HFF-Myc (cell line): ENCODE results near the gene CHPF.

Experiments
- DNase-seq: peaks from one replicate; pipeline ENCODE4 v3.0.0-alpha.2; 2011; ENCODE audit warnings: low read depth; ENCODE audit errors: extremely low read depth
- H3K4me3 ChIP-seq: replicated peaks from 2 replicates; pipeline ENCODE4 v1.5.1; 2011; ENCODE audit warnings: low read depth, mild to moderate bottlenecking, control low read depth, low read length
- TF ChIP-seq, protein P1 (sequence below): IDR thresholded peaks from 2 replicates; pipeline ENCODE4 v1.5.1; 2012; ENCODE audit warnings: mild to moderate bottlenecking, low read depth, low read length, control low read depth; ENCODE audit errors: missing control alignments

The CHPF gene

DNA sequence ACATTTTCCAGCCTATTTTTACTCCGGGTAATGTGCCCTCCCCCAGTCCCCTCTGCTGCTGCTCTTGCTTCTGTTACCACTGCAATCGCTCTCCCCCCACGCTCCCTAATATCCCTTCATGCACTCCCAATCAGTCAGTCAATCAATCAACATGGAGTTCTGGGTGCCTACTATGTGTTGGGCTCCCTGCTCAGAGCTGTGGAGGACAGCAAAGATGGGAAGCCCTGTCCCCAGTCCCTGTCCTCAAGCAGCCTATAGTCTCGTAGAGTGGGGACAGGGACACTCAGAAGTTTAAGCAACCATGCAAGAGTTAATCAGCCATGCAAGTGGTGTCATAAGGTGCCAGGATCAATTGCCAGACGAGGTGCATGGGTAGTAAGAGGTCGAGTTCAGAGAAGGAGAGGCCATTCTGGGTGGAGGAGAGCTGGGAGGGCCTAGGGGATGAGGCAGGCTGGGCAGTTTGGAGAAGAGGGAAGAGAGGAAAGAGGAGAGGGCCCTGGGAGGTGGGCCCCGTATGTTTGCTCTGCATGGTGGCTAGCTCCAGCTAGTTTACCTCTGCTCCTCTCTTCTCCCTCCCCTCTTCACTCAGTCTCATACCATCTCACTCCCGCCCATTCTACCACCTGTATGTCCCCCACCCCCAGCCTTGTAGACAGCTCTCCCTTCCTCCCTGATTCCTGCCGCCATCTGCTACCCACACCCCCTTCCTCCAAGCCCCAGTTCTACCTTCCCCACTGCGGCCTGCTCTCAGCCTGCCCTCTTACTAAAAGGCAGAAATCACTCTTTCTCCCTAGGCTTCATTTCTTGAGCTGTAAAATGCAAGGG lies 25.4 kb downstream of the CHPF start:
- TF ChIP-seq, protein P1, sequence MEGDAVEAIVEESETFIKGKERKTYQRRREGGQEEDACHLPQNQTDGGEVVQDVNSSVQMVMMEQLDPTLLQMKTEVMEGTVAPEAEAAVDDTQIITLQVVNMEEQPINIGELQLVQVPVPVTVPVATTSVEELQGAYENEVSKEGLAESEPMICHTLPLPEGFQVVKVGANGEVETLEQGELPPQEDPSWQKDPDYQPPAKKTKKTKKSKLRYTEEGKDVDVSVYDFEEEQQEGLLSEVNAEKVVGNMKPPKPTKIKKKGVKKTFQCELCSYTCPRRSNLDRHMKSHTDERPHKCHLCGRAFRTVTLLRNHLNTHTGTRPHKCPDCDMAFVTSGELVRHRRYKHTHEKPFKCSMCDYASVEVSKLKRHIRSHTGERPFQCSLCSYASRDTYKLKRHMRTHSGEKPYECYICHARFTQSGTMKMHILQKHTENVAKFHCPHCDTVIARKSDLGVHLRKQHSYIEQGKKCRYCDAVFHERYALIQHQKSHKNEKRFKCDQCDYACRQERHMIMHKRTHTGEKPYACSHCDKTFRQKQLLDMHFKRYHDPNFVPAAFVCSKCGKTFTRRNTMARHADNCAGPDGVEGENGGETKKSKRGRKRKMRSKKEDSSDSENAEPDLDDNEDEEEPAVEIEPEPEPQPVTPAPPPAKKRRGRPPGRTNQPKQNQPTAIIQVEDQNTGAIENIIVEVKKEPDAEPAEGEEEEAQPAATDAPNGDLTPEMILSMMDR = no peak
- no peak overlapping the region for H3K4me3 ChIP-seq
- no peak for DNase-seq

DNA sequence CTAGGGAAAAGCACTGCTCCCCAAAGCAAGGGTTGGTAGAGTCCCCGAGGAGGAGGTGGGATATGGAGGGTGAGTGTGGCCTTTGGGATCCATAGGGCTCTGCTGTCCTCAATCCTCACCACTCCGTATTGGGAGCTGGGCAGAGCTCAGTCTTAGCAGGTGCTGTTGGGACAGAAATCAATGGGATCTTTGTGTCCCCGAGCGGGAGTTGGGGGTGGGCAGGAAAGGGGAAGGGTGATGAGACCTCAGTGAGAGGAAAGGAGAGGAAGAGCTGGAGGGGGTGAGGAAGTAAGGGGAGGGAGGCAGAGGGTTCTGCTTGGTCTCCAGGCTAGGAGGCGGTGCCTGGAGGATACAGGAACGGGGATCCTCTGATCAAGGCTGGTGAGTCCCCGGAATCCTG lies 26.7 kb downstream of the CHPF start:
- no peak for DNase-seq
- no peak overlapping the region for H3K4me3 ChIP-seq
- TF ChIP-seq, protein P1 = no peak

DNA sequence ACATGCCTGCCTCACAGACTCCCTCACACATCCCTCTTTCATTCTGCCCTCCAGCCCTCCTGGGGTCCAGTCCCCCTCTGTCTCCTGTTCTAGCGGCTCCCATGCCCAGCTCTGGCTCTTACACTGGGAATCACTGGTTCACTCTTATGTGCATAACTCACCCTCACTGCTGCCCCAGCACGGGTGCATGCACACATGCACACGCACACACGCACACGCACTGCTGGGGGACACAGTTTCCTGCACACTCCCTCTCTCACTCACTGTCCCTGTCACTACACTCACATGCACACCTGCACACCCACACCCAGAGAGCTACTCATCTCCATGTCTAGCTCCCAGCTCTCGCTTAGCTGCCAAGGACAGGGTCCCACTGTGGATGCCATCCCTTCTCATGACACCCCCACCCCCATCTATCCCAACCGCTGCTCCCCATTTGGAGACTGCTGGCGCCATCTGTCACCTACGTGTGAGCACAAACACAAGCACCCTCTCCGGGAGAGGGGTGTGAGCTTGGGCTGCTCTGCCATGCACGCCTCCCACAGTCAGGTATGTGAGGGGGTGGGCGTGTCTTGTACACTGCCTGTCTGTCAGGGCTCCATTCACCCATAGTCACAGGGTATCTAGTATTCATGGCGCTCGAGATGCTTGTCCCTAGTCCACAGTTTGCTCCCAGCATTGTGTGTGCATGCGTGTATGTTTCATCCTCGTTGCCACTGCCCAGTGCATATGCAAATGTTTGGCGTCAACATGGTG lies 27.6 kb downstream of the CHPF start:
- no peak overlapping the region for H3K4me3 ChIP-seq
- DNase-seq = no peak
- TF ChIP-seq, protein P1 = no peak

DNA sequence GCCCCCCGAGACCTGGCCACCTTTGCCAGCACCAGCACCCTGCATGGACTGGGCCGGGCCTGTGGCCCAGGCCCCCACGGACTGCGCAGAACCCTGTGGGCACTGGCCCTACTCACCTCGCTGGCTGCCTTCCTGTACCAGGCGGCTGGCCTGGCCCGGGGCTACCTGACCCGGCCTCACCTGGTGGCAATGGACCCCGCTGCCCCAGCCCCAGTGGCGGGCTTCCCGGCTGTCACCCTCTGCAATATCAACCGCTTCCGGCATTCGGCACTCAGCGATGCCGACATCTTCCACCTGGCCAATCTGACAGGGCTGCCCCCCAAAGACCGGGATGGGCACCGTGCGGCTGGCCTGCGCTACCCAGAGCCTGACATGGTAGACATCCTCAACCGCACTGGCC lies 28.8 kb downstream of the CHPF start:
- H3K4me3 ChIP-seq = no peak overlapping the region
- TF ChIP-seq, protein P1 = no peak
- DNase-seq = no peak

DNA sequence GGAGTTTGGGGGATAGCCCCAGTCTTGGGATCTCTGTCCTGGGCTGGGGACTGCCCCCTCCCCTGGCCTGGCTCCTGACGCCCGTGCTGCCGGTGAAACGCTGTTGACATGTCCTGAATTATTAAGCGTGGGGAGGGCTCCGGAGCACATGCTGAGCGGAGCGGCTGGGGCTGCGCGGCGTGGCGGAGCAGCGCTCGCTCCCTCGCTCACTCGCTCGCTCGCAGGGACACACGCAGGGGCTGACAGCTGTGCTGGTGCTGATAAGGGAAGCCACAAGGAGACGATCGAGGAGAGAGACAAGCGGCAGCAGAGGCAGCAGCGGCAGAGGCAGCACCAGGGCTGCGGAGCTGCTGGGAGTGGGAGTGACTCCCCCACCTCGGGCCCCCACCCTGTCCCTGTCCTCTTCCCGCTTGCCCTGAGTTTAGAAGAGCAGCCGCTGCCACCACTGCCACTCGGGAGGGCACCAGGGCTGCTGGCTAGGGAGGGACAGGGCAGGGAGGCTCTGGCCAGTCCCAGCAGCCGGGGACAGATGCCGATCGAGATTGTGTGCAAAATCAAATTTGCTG lies 29.3 kb downstream of the CHPF start, which contains the start of gene ASIC4:
ASIC4 (plus strand) TSS at position 287 of the 566 bp plus-strand sequence; CDS start at position 530, 243 bp downstream.
- DNase-seq = no peak
- TF ChIP-seq, protein P1 = no peak
- no peak within 1 kb of the TSS for H3K4me3 ChIP-seq

- DNase-seq = no peak
- H3K4me3 ChIP-seq = no peak overlapping the region
- TF ChIP-seq, protein P1 = no peak
These were observed 29.8 kb downstream of the CHPF start for GRCh38 chr2:219513787-219514186.
